Kidney (tissue), 14 donors: Measurements from ENCODE around the gene GDPD5. TPM values are rescaled to one million over a fixed set of nuclear protein-coding genes. Genes with fewer than 3 reads are reported as not detected.

Source experiments
- DNase-seq, 5 donors: peaks; one replicate each; pipeline ENCODE4 v3.0.0-alpha.2; 2013 to 2020
- FAIRE-seq: peaks from 2 replicates; lab custom pipeline; 2012; peaks lifted over from hg19 to GRCh38; lab: Jason Lieb, UNC
- H3K27ac ChIP-seq, 2 donors: one replicate each; pipeline ENCODE4 v1.7.0; 2013; ENCODE audit warnings: low read depth in 2 of 2, low read length in 2 of 2, inconsistent platforms in 1 of 2
- H3K27me3 ChIP-seq: one replicate; pipeline ENCODE4 v1.7.1; 2013; ENCODE audit warnings: low read length, inconsistent platforms; ENCODE audit not compliant: control insufficient read depth, insufficient read depth
- H3K36me3 ChIP-seq, 3 donors: one replicate each; pipeline versions ENCODE4 v1.7.0 to v1.7.1; 2013; ENCODE audit warnings: low read length in 3 of 3, control low read depth in 1 of 3, inconsistent platforms in 1 of 3; ENCODE audit not compliant: insufficient read depth in 3 of 3, control insufficient read depth in 2 of 3
- H3K4me1 ChIP-seq, 3 donors: one replicate each; pipeline versions ENCODE4 v1.7.0 to v1.7.1; 2013; ENCODE audit warnings: low read length in 3 of 3, inconsistent platforms in 1 of 3, low read depth in 1 of 3; ENCODE audit not compliant: control insufficient read depth in 2 of 3, insufficient read depth in 2 of 3
- H3K4me3 ChIP-seq, 3 donors: one replicate each; pipeline versions ENCODE4 v1.7.0 to v1.8.1; 2013; ENCODE audit warnings: low read length in 3 of 3, control low read depth in 1 of 3, inconsistent platforms in 1 of 3
- H3K9ac ChIP-seq, 3 donors: one replicate each; pipeline versions ENCODE4 v1.7.0 to v1.7.1; 2013; ENCODE audit warnings: low read length in 3 of 3, control low read depth in 1 of 3, inconsistent platforms in 1 of 3
- H3K9me3 ChIP-seq, 3 donors: one replicate each; pipeline versions ENCODE4 v1.7.0 to v1.7.1; 2013; ENCODE audit warnings: low read length in 3 of 3, control low read depth in 1 of 3, inconsistent platforms in 1 of 3; ENCODE audit not compliant: control insufficient read depth in 2 of 3, insufficient read depth in 1 of 3
- CTCF ChIP-seq: IDR thresholded peaks from 3 replicates; pipeline ENCODE4 v1.5.1; 2012; ENCODE audit warnings: mild to moderate bottlenecking, moderate library complexity, borderline replicate concordance; ENCODE audit not compliant: insufficient read depth; ENCODE audit errors: extremely low read depth
- intact Hi-C: fragments of 100-400 bp; cut with DNase I; formaldehyde crosslinking; loops from one replicate; pipeline ENCODE4 v1.11.1; 2022
- polyA plus RNA-seq: library from polyadenylated mRNA; stranded (reverse); fragments of 350-450 nt; fragmentation: Illumina TruSeq; extraction: RNeasy Lipid Tissue Mini Kit (QIAGEN cat#74804); gene quantifications from one replicate; pipeline ENCODE4 v1.2.3, GENCODE V29; 2014; ENCODE audit warnings: low read depth, low replicate concordance; ENCODE audit not compliant: insufficient read depth
- total RNA-seq: library from RNA; stranded (reverse); fragmentation: NEBNext Ultra II Directional; extraction: Animal tissue kit (Norgen Biotek cat#: 25700); gene quantifications from one replicate; pipeline ENCODE4 v1.2.1, GENCODE V29; 2021
- donor health status: control.
- donor health status: control.
- donor health status: control.
- donor health status: control.
- donor health status: control.
- donor health status: DM: yes; HTN: yes; CAD: no.
- donor health status: Normal renal cell carcinoma (clear cell type).

The GDPD5 gene
- total and polyA plus RNA-seq, 2 donors from 2014 or later: 3.9 to 11.4 TPM

GRCh38 chr11:75548595-75549272 lies 23.0 kb upstream of the GDPD5 start:
- FAIRE-seq (no peak), DNase-seq (no peak)
- Histone ChIP-seq H3K9me3 (no peaks in the 10 kb centered on the region), H3K9ac (no peak overlapping the region), H3K4me3 (no peak overlapping the region), H3K36me3 (no peaks in the 10 kb centered on the region), H3K4me1 (peaks cover 0 to 7% (median 0%) of the 10 kb centered on the region in 3 donors), H3K27ac (no peak overlapping the region), H3K27me3 (no peaks in the 10 kb centered on the region)
- intact Hi-C loops: no loop called here
- no peak for TF ChIP-seq CTCF

- peak in 4 of 5 donors; percentile 85 to 91 (median 88) for DNase-seq
- Histone ChIP-seq H3K4me1 (peaks cover 0 to 4% (median 0%) of the 10 kb centered on the region in 3 donors), H3K4me3 (no peak overlapping the region), H3K9ac (no peak overlapping the region), H3K36me3 (no peaks in the 10 kb centered on the region), H3K9me3 (no peaks in the 10 kb centered on the region), H3K27ac (no peak overlapping the region), H3K27me3 (no peaks in the 10 kb centered on the region)
- FAIRE-seq: no peak
- TF ChIP-seq CTCF: peak; percentile 87
- intact Hi-C loops: no loop called here
Observed at GRCh38 chr11:75547617-75548058, 21.9 kb upstream of the GDPD5 start.

- H3K9ac ChIP-seq: no peak overlapping the region
- DNase-seq (no peak), FAIRE-seq (no peak)
- H3K27me3 ChIP-seq: no peaks in the 10 kb centered on the region
- no peak overlapping the region for H3K4me3 ChIP-seq
- TF ChIP-seq CTCF: no peak
- H3K4me1 ChIP-seq: peaks cover 0 to 4% (median 0%) of the 10 kb centered on the region in 3 donors
- no peaks in the 10 kb centered on the region for H3K36me3 ChIP-seq
- H3K9me3 ChIP-seq: no peaks in the 10 kb centered on the region
- no peak overlapping the region for H3K27ac ChIP-seq
- intact Hi-C loops: no loop called here
Observed at GRCh38 chr11:75547177-75547576, 21.4 kb upstream of the GDPD5 start.

GRCh38 chr11:75543806-75544205 lies 18.1 kb upstream of the GDPD5 start:
- Histone ChIP-seq H3K27me3 (no peaks in the 10 kb centered on the region), H3K9ac (no peak overlapping the region), H3K4me3 (no peak overlapping the region), H3K4me1 (peaks cover 0 to 4% (median 0%) of the 10 kb centered on the region in 3 donors), H3K9me3 (no peaks in the 10 kb centered on the region), H3K27ac (no peak overlapping the region), H3K36me3 (no peaks in the 10 kb centered on the region)
- intact Hi-C loops: no loop called here
- FAIRE-seq (no peak), DNase-seq (no peak)
- no peak for TF ChIP-seq CTCF
